Activated CD8-positive, alpha-beta T cell treated with anti-CD3 and anti-CD28 coated beads, Interleukin-2, amount 10 ng/mL, durations not matched to agents 7 days and 5 days (primary cell): ENCODE results near the gene CTSK. TPM values are rescaled to one million over a fixed set of nuclear protein-coding genes. Genes with fewer than 3 reads are reported as not detected.
"Not testable (repeated sequence)": the region's sequence is repeated elsewhere in the genome, so short reads cannot be mapped to it uniquely, and the experiment has no call there.

ENCODE experiments used
- ATAC-seq: fragments of 150-1000 bp; cut with Tn5 transposase; one replicate; pipeline ENCODE4 v1.10.0; 2021; ENCODE audit warnings: moderate library complexity
- CTCF ChIA-PET: fragments of 350-600 bp; sonication (Branson Sonifier 250); formaldehyde crosslinking; loops from one replicate; lab custom pipeline; 2021; ENCODE audit warnings: antibody characterized with exemption; lab: Charles Lee
- POLR2A ChIA-PET: fragments of 350-600 bp; sonication (Branson Sonifier 250); formaldehyde crosslinking; loops from one replicate; lab custom pipeline; 2021; ENCODE audit warnings: antibody characterized with exemption; lab: Charles Lee
- DNase-seq: peaks from one replicate; pipeline ENCODE4 v3.0.0-alpha.2; 2020
- H3K27ac Mint-ChIP-seq: one replicate; pipeline ENCODE4 v1.8.0; 2021; ENCODE audit warnings: mild to moderate bottlenecking, mixed read lengths
- H3K27me3 Mint-ChIP-seq: one replicate; pipeline ENCODE4 v1.8.0; 2021; ENCODE audit warnings: low read depth, mixed read lengths
- H3K36me3 Mint-ChIP-seq: one replicate; pipeline ENCODE4 v1.8.0; 2021; ENCODE audit warnings: low read depth, mixed read lengths
- H3K4me1 Mint-ChIP-seq: one replicate; pipeline ENCODE4 v1.8.0; 2021; ENCODE audit warnings: low read depth, mixed read lengths
- H3K4me3 Mint-ChIP-seq: one replicate; pipeline ENCODE4 v1.8.0; 2021; ENCODE audit warnings: mild to moderate bottlenecking, mixed read lengths
- H3K9me3 Mint-ChIP-seq: one replicate; pipeline ENCODE4 v1.8.0; 2022; ENCODE audit warnings: mixed read lengths; ENCODE audit not compliant: insufficient read depth
- total RNA-seq, 2 experiments: library from RNA; stranded (reverse); gene quantifications; one replicate each; pipeline ENCODE4 v1.2.3, GENCODE V29; 2021

Gene CTSK
- total RNA-seq, result 1 to 10 TPM; 5.9 to 6.4 TPM

DNA sequence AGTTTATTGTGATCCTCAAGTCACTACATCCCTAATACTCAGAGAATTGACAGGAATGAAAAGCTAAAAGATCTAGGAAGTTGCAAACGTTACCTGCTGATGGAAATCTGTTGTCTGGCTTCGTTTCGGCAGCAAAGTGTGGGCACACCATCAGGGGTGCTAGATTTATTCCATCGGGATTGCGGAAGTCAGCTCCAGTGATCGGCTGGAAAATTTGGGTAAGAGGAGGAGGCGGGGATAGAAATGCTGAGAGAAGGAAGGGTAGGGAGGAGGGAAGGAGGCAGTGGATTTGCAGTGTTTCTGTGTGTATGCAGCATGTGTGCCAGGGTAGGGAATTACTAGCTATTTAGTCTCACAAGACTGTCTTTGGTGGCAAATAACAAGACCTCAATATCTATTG lies at the start of gene CTSK:
Gene CTSK, minus strand, starts transcription at position 140 of the 400 bp plus-strand sequence. CDS start 1,455 bp downstream, outside the sequence.
- ChIA-PET POLR2A (interaction anchor here (1.1 kb wide), 1 partner anchor 248 kb away, joined by 3 read pairs; no protein-coding TSS in a partner anchor), CTCF (interaction anchor here (1.0 to 1.6 kb wide), 5 partner anchors 111 to 248 kb away, joined by 3 to 6 read pairs (median 3); partner anchors contain the start of gene GOLPH3L)

DNA sequence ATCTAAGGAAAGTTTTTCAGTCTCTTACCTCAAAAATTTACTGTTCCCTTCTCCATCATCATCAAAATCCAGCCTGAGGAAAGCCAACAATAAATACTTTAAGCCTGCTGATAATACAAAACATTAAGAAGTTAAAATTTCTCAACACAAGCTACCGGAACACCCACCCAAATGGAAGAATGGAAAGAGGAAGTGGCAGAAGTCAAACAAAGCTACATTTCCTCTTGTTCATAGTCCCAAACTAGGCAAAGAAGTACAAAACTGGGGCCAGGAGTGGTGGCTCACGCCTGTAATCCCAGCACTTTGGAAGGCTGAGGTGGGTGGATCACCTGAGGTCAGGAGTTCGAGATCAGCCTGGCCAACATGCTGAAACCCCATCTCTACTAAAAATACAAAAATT lies 44.7 kb upstream of the CTSK start:
- CTCF ChIA-PET, result not testable (repeated sequence)
- peaks cover 53% of the 10 kb centered on the region for H3K36me3 Mint-ChIP-seq

More for the DNA sequence above, at the start of gene CTSK:
- Mint-ChIP-seq H3K4me1 (peaks cover 18% of the 10 kb centered on the region), H3K9me3 (no peaks in the 10 kb centered on the region), H3K27ac (no peak within 1 kb of the TSS), H3K27me3 (no peaks in the 10 kb centered on the region), H3K4me3 (no peak within 1 kb of the TSS), H3K36me3 (no peaks in the 10 kb centered on the region)
- DNase-seq, result no peak
- ATAC-seq, result no peak

GRCh38 chr1:150850801-150851362 lies 42.8 kb upstream of the CTSK start:
- DNase-seq, ATAC-seq, CTCF ChIA-PET, H3K9me3 Mint-ChIP-seq, H3K4me3 Mint-ChIP-seq, H3K27ac Mint-ChIP-seq, H3K27me3 Mint-ChIP-seq, POLR2A ChIA-PET, H3K4me1 Mint-ChIP-seq: not testable (repeated sequence)
- peaks cover 60% of the 10 kb centered on the region for H3K36me3 Mint-ChIP-seq

More for the DNA sequence above, 44.7 kb upstream of the CTSK start:
- ATAC-seq, H3K9me3 Mint-ChIP-seq, H3K4me3 Mint-ChIP-seq, H3K4me1 Mint-ChIP-seq, DNase-seq, H3K27me3 Mint-ChIP-seq, POLR2A ChIA-PET: not testable (repeated sequence)
- peak overlapping the region; percentile 20 for H3K27ac Mint-ChIP-seq

- H3K27me3 Mint-ChIP-seq, result no peaks in the 10 kb centered on the region
- H3K27ac Mint-ChIP-seq, result no peak overlapping the region
- CTCF ChIA-PET, result no interaction called here
- H3K9me3 Mint-ChIP-seq, result no peaks in the 10 kb centered on the region
- peaks cover 16% of the 10 kb centered on the region for H3K4me1 Mint-ChIP-seq
- H3K4me3 Mint-ChIP-seq, result no peak overlapping the region
- ATAC-seq (no peak), DNase-seq (no peak)
- POLR2A ChIA-PET, result interaction anchor here (0.6 kb wide), 2 partner anchors 9 to 149 kb away, joined by 3 read pairs; no protein-coding TSS in a partner anchor
- peaks cover 41% of the 10 kb centered on the region for H3K36me3 Mint-ChIP-seq
Measured at GRCh38 chr1:150846473-150847146, 38.5 kb upstream of the CTSK start.

DNA sequence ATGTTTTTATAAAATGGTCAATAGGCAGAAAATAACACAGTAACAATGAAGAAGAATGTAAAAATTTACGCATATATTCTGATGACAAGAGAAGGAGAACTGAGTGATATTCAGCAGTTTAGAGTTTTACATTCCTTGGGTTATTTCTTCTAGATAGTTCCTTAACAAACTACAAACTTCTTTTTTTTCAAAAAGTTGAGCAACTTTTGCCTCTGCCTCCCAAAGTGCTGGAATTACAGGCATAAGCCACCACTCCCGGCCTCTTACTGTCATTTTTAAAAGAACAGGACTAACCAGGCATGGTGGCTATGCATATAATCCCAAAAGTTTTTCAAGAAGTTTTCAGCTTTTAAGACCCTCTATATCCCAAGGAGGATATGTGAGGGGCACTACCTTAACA lies 35.4 kb upstream of the CTSK start:
- Mint-ChIP-seq H3K9me3 (no peaks in the 10 kb centered on the region), H3K4me1 (peaks cover 39% of the 10 kb centered on the region), H3K27ac (no peak overlapping the region), H3K36me3 (peaks cover 54% of the 10 kb centered on the region), H3K4me3 (no peak overlapping the region), H3K27me3 (no peaks in the 10 kb centered on the region)
- CTCF ChIA-PET, result interaction anchor here (0.6 kb wide), 1 partner anchor 79 kb away, joined by 3 read pairs; no protein-coding TSS in a partner anchor
- POLR2A ChIA-PET, result interaction anchor here (0.8 kb wide), 1 partner anchor 14 kb away, joined by 3 read pairs; no protein-coding TSS in a partner anchor
- no peak for DNase-seq
- no peak for ATAC-seq

GRCh38 chr1:150842964-150843363 lies 34.9 kb upstream of the CTSK start:
- no peaks in the 10 kb centered on the region for H3K27me3 Mint-ChIP-seq
- CTCF ChIA-PET, result interaction anchor here (0.6 kb wide), 1 partner anchor 79 kb away, joined by 3 read pairs; no protein-coding TSS in a partner anchor
- H3K9me3 Mint-ChIP-seq, result no peaks in the 10 kb centered on the region
- no peak for DNase-seq
- ATAC-seq, result no peak
- peaks cover 51% of the 10 kb centered on the region for H3K36me3 Mint-ChIP-seq
- H3K4me3 Mint-ChIP-seq, result no peak overlapping the region
- no peak overlapping the region for H3K27ac Mint-ChIP-seq
- H3K4me1 Mint-ChIP-seq, result peaks cover 39% of the 10 kb centered on the region
- POLR2A ChIA-PET, result no interaction called here

GRCh38 chr1:150842343-150842742 lies 34.3 kb upstream of the CTSK start:
- ATAC-seq, result peak; percentile 8
- Mint-ChIP-seq H3K4me1 (peaks cover 39% of the 10 kb centered on the region), H3K27me3 (no peaks in the 10 kb centered on the region), H3K36me3 (peaks cover 50% of the 10 kb centered on the region), H3K4me3 (no peak overlapping the region), H3K9me3 (no peaks in the 10 kb centered on the region), H3K27ac (peak overlapping the region; percentile 1)
- no peak for DNase-seq
- POLR2A ChIA-PET, result interaction anchor here (0.9 kb wide), 1 partner anchor 20 kb away, joined by 3 read pairs; no protein-coding TSS in a partner anchor
- CTCF ChIA-PET, result interaction anchor here (0.6 to 1.3 kb wide), 2 partner anchors 11 to 80 kb away, joined by 3 to 4 read pairs; no protein-coding TSS in a partner anchor

- H3K4me3 Mint-ChIP-seq, result peak overlapping the region; percentile 22
- peak overlapping the region; percentile 50 for H3K27ac Mint-ChIP-seq
- CTCF ChIA-PET, result interaction anchor here (0.6 to 1.3 kb wide), 2 partner anchors 10 to 80 kb away, joined by 3 to 4 read pairs; no protein-coding TSS in a partner anchor
Measured at GRCh38 chr1:150841626-150842025, 33.6 kb upstream of the CTSK start.

GRCh38 chr1:150840850-150841249 lies 32.8 kb upstream of the CTSK start:
- ChIA-PET POLR2A (interaction anchor here (0.6 kb wide), 2 partner anchors 41 to 82 kb away, joined by 3 read pairs; no protein-coding TSS in a partner anchor), CTCF (interaction anchor here (1.1 kb wide), 2 partner anchors 34 to 81 kb away, joined by 3 to 5 read pairs; no protein-coding TSS in a partner anchor)
- not testable (repeated sequence) for DNase-seq, H3K9me3 Mint-ChIP-seq, H3K4me3 Mint-ChIP-seq, ATAC-seq, H3K27me3 Mint-ChIP-seq, H3K27ac Mint-ChIP-seq
- peaks cover 51% of the 10 kb centered on the region for H3K36me3 Mint-ChIP-seq
- peaks cover 36% of the 10 kb centered on the region for H3K4me1 Mint-ChIP-seq

More at GRCh38 chr1:150841626-150842025, 33.6 kb upstream of the CTSK start:
- Mint-ChIP-seq H3K4me1 (peaks cover 36% of the 10 kb centered on the region), H3K27me3 (no peaks in the 10 kb centered on the region), H3K36me3 (peaks cover 50% of the 10 kb centered on the region), H3K9me3 (no peaks in the 10 kb centered on the region)
- POLR2A ChIA-PET, result interaction anchor here (0.9 kb wide), 1 partner anchor 19 kb away, joined by 3 read pairs; no protein-coding TSS in a partner anchor
- peak; percentile 84 for ATAC-seq
- peak; percentile 38 for DNase-seq

- POLR2A ChIA-PET, result no interaction called here
- CTCF ChIA-PET, result interaction anchor here (1.4 kb wide), 1 partner anchor 86 kb away, joined by 3 read pairs; no protein-coding TSS in a partner anchor
- H3K27ac Mint-ChIP-seq, result no peak overlapping the region
- DNase-seq, result no peak
- no peak overlapping the region for H3K4me3 Mint-ChIP-seq
- peaks cover 65% of the 10 kb centered on the region for H3K36me3 Mint-ChIP-seq
- ATAC-seq, result no peak
- H3K9me3 Mint-ChIP-seq, result no peaks in the 10 kb centered on the region
- peaks cover 19% of the 10 kb centered on the region for H3K4me1 Mint-ChIP-seq
- no peaks in the 10 kb centered on the region for H3K27me3 Mint-ChIP-seq
Measured at GRCh38 chr1:150836129-150836773, 28.2 kb upstream of the CTSK start.

DNA sequence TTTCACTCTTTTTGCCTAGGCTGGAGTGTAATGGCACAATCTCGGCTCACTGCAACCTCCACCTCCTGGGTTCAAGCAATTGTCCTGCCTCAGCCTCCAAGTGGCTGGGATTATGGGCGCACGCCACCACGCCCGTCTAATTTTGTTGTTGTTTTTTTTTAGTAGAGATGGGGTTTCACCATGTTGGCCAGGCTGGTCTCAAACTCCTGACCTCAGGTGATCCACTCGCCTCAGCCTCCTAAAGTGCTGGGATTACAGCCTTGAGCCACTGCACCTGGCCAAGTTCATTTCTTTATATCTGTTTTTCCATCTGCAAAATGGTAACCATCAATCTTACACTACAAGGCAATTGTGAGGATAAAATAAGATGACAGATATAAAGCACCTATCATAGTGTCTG lies 25.9 kb upstream of the CTSK start:
- DNase-seq, H3K9me3 Mint-ChIP-seq, ATAC-seq, H3K27me3 Mint-ChIP-seq, POLR2A ChIA-PET, H3K4me3 Mint-ChIP-seq, CTCF ChIA-PET, H3K4me1 Mint-ChIP-seq, H3K27ac Mint-ChIP-seq: not testable (repeated sequence)
- H3K36me3 Mint-ChIP-seq, result peaks cover 65% of the 10 kb centered on the region
